HEK293T (cell line): ENCODE measurements around the gene FSD1.

Source experiments
- CTCF ChIA-PET: fragments of 350-600 bp; formaldehyde crosslinking; extraction: SDS; loops from one replicate; lab custom pipeline; 2021; ENCODE audit warnings: antibody characterized with exemption, inconsistent platforms; lab: Yijun Ruan, JAX
- POLR2A ChIA-PET: fragments of 350-600 bp; formaldehyde crosslinking; extraction: SDS; loops from one replicate; lab custom pipeline; 2020; ENCODE audit warnings: antibody characterized with exemption, inconsistent platforms; lab: Yijun Ruan, JAX
- DNase-seq: peaks from one replicate; pipeline ENCODE4 v3.0.0; 2012; ENCODE audit warnings: mixed read lengths; ENCODE audit errors: extremely low spot score
- ARNT ChIP-seq: fragments of 450-650 bp; IDR thresholded peaks from 2 replicates; pipeline ENCODE4 v1.6.1; 2017; ENCODE audit warnings: mild to moderate bottlenecking
- BHLHE40 ChIP-seq: fragments of 450-650 bp; IDR thresholded peaks from 2 replicates; pipeline ENCODE4 v1.6.1; 2016; ENCODE audit warnings: mild to moderate bottlenecking, moderate library complexity, borderline replicate concordance
- CTBP1 ChIP-seq: fragments of 450-650 bp; IDR thresholded peaks from 2 replicates; pipeline ENCODE4 v1.6.1; 2016; ENCODE audit warnings: borderline replicate concordance
- ELF4 ChIP-seq: fragments of 450-650 bp; IDR thresholded peaks from 2 replicates; pipeline ENCODE4 v1.6.1; 2017; ENCODE audit warnings: antibody characterized with exemption
- FOXA1 ChIP-seq: fragments of 450-650 bp; IDR thresholded peaks from 2 replicates; pipeline ENCODE4 v1.6.1; 2016; ENCODE audit warnings: mild to moderate bottlenecking
- FOXK2 ChIP-seq: fragments of 450-650 bp; IDR thresholded peaks from 2 replicates; pipeline ENCODE4 v1.6.1; 2016; ENCODE audit warnings: mild to moderate bottlenecking
- FOXM1 ChIP-seq: fragments of 450-650 bp; IDR thresholded peaks from 2 replicates; pipeline ENCODE4 v1.6.1; 2017; ENCODE audit warnings: mild to moderate bottlenecking, borderline replicate concordance
- HDGF ChIP-seq: fragments of 450-650 bp; IDR thresholded peaks from 2 replicates; pipeline ENCODE4 v1.6.1; 2017; ENCODE audit warnings: antibody characterized with exemption, borderline replicate concordance
- L3MBTL2 ChIP-seq: fragments of 450-650 bp; conservative IDR thresholded peaks from 2 replicates; pipeline ENCODE4 v1.6.1; 2016; ENCODE audit warnings: mild to moderate bottlenecking
- LEF1 ChIP-seq: fragments of 450-650 bp; IDR thresholded peaks from 2 replicates; pipeline ENCODE4 v1.6.1; 2017; ENCODE audit warnings: mild to moderate bottlenecking, borderline replicate concordance
- NFRKB ChIP-seq: fragments of 450-650 bp; IDR thresholded peaks from 2 replicates; pipeline ENCODE4 v1.6.1; 2016; ENCODE audit warnings: mild to moderate bottlenecking, moderate library complexity
- SP1 ChIP-seq: fragments of 450-650 bp; IDR thresholded peaks from 2 replicates; pipeline ENCODE4 v1.6.1; 2017
- SUZ12 ChIP-seq: fragments of 450-650 bp; IDR thresholded peaks from 2 replicates; pipeline ENCODE4 v1.6.1; 2016; ENCODE audit warnings: mild to moderate bottlenecking
- TARDBP ChIP-seq: fragments of 450-650 bp; IDR thresholded peaks from 2 replicates; pipeline ENCODE4 v1.6.1; 2016
- ZNF384 ChIP-seq: fragments of 450-650 bp; IDR thresholded peaks from 2 replicates; pipeline ENCODE4 v1.6.1; 2016
- TF ChIP-seq, protein P1 (sequence below): fragments of 450-650 bp; IDR thresholded peaks from 2 replicates; pipeline ENCODE4 v1.6.1; 2016

The FSD1 gene

GRCh38 chr19:4367336-4367723 is 62.9 kb downstream of the FSD1 start:
- CTCF ChIA-PET, result no interaction called here
- POLR2A ChIA-PET, result no interaction called here

DNA sequence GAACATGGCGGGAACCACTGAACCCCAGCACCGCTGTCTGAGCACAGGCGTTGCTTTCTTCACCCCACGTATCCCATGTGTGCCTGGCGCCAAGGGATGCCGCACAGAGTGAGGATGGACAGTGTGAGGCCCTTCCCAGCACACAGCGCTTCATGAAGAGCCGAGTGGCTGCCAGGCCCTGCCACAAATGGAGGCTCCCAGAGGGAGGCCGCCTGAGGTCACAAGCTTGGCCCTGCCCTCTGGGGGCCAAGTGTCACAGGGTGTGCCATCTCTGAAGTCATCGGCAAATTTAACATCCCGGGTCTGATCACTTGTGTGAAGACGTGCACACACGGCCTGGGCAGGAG is 63.4 kb downstream of the FSD1 start:
- DNase-seq, result no peak
- POLR2A ChIA-PET, result no interaction called here
- CTCF ChIA-PET, result no interaction called here
- TF ChIP-seq ELF4 (no peak), FOXM1 (no peak), SP1 (no peak), L3MBTL2 (no peak), FOXA1 (no peak), FOXK2 (no peak), ARNT (no peak)
- TF ChIP-seq, protein P1, sequence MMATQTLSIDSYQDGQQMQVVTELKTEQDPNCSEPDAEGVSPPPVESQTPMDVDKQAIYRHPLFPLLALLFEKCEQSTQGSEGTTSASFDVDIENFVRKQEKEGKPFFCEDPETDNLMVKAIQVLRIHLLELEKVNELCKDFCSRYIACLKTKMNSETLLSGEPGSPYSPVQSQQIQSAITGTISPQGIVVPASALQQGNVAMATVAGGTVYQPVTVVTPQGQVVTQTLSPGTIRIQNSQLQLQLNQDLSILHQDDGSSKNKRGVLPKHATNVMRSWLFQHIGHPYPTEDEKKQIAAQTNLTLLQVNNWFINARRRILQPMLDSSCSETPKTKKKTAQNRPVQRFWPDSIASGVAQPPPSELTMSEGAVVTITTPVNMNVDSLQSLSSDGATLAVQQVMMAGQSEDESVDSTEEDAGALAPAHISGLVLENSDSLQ, result no peak

More at GRCh38 chr19:4367336-4367723, 62.9 kb downstream of the FSD1 start:
- DNase-seq, result no peak
- TF ChIP-seq SUZ12 (no peak), TARDBP (no peak), CTBP1 (no peak), FOXM1 (no peak), NFRKB (no peak), LEF1 (no peak), HDGF (no peak), L3MBTL2 (no peak), SP1 (no peak), BHLHE40 (no peak)

GRCh38 chr19:4368128-4368820 is 63.9 kb downstream of the FSD1 start:
- CTCF ChIA-PET, result no interaction called here
- no peak for TF ChIP-seq CTBP1
- TF ChIP-seq ELF4, result no peak
- no peak for TF ChIP-seq ZNF384
- TF ChIP-seq HDGF, result no peak
- no peak for TF ChIP-seq TARDBP
- TF ChIP-seq FOXM1, result no peak
- no peak for TF ChIP-seq BHLHE40
- TF ChIP-seq, protein P1, result no peak
- TF ChIP-seq FOXK2, result no peak
- no peak for TF ChIP-seq SUZ12

GRCh38 chr19:4369109-4369887 is 64.9 kb downstream of the FSD1 start:
- no peak for DNase-seq
- CTCF ChIA-PET, result interaction anchor here (0.7 kb wide), 1 partner anchor 31 kb away, joined by 3 read pairs; the partner anchor contains the start of gene SH3GL1
- TF ChIP-seq LEF1 (no peak), L3MBTL2 (no peak), BHLHE40 (no peak), FOXA1 (no peak), HDGF (no peak), SUZ12 (no peak), ZNF384 (no peak), ELF4 (no peak), SP1 (no peak), NFRKB (no peak), TARDBP (no peak), ARNT (no peak), FOXK2 (no peak), FOXM1 (no peak), CTBP1 (no peak)
- TF ChIP-seq, protein P1, result no peak
- POLR2A ChIA-PET, result interaction anchor here (1.4 kb wide), 1 partner anchor 33 kb away, joined by 5 read pairs; the partner anchor contains the start of gene CHAF1A

More at GRCh38 chr19:4368128-4368820, 63.9 kb downstream of the FSD1 start:
- DNase-seq, result no peak
- POLR2A ChIA-PET, result interaction anchor here (0.8 kb wide), 1 partner anchor 26 kb away, joined by 4 read pairs; no protein-coding TSS in a partner anchor

DNA sequence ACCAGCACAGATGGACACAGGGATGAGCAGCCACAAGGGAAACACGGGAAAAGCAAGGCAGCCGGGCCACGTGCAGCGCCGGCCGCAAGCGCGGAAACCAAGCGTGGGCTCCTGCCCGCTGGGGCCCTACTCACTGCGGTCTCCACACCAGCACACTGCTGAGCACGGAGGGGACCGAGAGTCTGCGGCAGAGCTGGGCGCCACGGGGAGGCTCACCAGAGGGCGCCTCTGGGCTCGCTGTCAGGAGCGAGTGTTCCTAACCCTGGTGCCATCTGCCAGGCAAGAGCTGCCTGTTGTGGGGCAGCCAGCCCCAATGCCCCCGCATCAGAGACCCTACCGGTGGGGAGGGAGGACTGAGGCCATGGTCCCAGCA is 65.5 kb downstream of the FSD1 start:
- POLR2A ChIA-PET, result interaction anchor here (1.4 kb wide), 1 partner anchor 32 kb away, joined by 5 read pairs; the partner anchor contains the start of gene CHAF1A
- CTCF ChIA-PET, result interaction anchor here (0.7 kb wide), 1 partner anchor 30 kb away, joined by 3 read pairs; the partner anchor contains the start of gene SH3GL1
- DNase-seq, result no peak
- TF ChIP-seq SP1 (no peak), NFRKB (no peak), ZNF384 (no peak), HDGF (no peak), ARNT (no peak), L3MBTL2 (no peak), FOXA1 (no peak), BHLHE40 (no peak), LEF1 (no peak), ELF4 (no peak), FOXK2 (no peak), CTBP1 (no peak), FOXM1 (no peak), TARDBP (no peak)
- TF ChIP-seq, protein P1, result no peak
